Measurements from ENCODE around the gene SPRR2D. TPM values are rescaled to one million over a fixed set of nuclear protein-coding genes. Genes with fewer than 3 reads are reported as not detected.

SPRR2D gene
- total and polyA plus RNA-seq, 2 of the 4 experiments (the other 2 are of a cell fraction) = not detected

DNA sequence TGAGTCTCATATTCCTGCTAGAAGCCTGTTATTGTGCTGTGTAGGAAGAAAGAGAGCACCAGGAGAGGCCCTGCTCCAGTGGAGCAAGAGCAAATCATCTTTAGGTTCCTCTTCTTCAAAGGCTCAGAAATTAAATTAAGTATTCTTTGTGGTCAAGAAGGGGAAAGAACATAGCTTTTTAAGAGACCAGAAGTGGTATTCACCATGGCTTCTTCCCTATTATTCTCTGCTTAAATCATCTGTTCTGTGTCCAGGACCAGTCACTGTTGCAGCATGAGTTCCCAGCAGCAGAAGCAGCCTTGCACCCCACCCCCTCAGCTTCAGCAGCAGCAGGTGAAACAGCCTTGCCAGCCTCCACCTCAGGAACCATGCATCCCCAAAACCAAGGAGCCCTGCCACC is 8.8 kb downstream of the SPRR2D start:
- no peak for ATAC-seq (ENCODE audit: low read depth)
- ChIA-PET CTCF (no interaction called here), POLR2A (ENCODE audit: unreplicated experiment) (no interaction called here)
- H4K8ac ChIP-seq (ENCODE audit: low read depth in 2 of 2, low read length in 2 of 2) = no peak overlapping the region
- H3K4me2 ChIP-seq (ENCODE audit: low read depth, low read length) = no peak overlapping the region
- no peak overlapping the region for H2BK20ac ChIP-seq (ENCODE audit: low read depth, low read length)
- no peak overlapping the region for H3K9ac ChIP-seq (ENCODE audit: low read depth, low read length)
- H2BK120ac ChIP-seq (ENCODE audit: low read depth, low read length) = no peak overlapping the region
- H2AK5ac ChIP-seq (ENCODE audit: low read depth, low read length) = no peak overlapping the region
- H3K14ac ChIP-seq (replicated peaks; ENCODE audit: low read depth, low read length) = no peak overlapping the region
- H3K56ac ChIP-seq (ENCODE audit: extremely low read depth, insufficient read depth, low read length) = no peak overlapping the region
- no peak for DNase-seq
- BruUV-seq (replicated peaks) = no TSS peak
- H2BK15ac ChIP-seq (ENCODE audit: low read depth, low read length) = no peak overlapping the region
- H3K36me3 ChIP-seq (ENCODE audit: control insufficient read depth, insufficient read depth, low read length) = no peaks in the 10 kb centered on the region
- TF ChIP-seq RAD21 (IDR thresholded peaks at IDR 0.05; ENCODE audit: low read length) (no peak), MXI1 (IDR thresholded peaks at IDR 0.05; ENCODE audit: borderline replicate concordance, low read depth, low read length) (no peak), MAZ (IDR thresholded peaks at IDR 0.05; ENCODE audit: borderline replicate concordance, low read depth, low read length) (no peak), POLR2A (IDR thresholded peaks at IDR 0.05; ENCODE audit: low read depth, low read length) (no peak), ELK1 (IDR thresholded peaks at IDR 0.05; ENCODE audit: borderline replicate concordance, low read depth, low read length) (no peak), USF2 (IDR thresholded peaks at IDR 0.05; ENCODE audit: low read depth, low read length) (no peak)
- dilution Hi-C loops (cut with HindIII; ENCODE audit: low sequenced_read_pairs, unreplicated experiment) (no loop called here), in situ Hi-C loops (cut with MboI; ENCODE audit: low sequenced_read_pairs) (no loop called here), intact Hi-C loops (cut with micrococcal nuclease) (no loop called here)
- H3K18ac ChIP-seq (ENCODE audit: low read depth, low read length) = no peak overlapping the region
- H3K23ac ChIP-seq (ENCODE audit: low read depth, low read length) = no peak overlapping the region
- H3K9me3 ChIP-seq (ENCODE audit: control insufficient read depth, insufficient read depth, low read length) = no peaks in the 10 kb centered on the region
- no peak overlapping the region for H4K91ac ChIP-seq (ENCODE audit: insufficient read depth, low read depth, low read length)
- no peaks in the 10 kb centered on the region for H4K20me1 ChIP-seq (ENCODE audit: insufficient read depth, low read length)
- H2AFZ ChIP-seq (replicated peaks; ENCODE audit: low read length, poor library complexity) = no peak overlapping the region
- no peaks in the 10 kb centered on the region for H3K79me1 ChIP-seq (ENCODE audit: low read depth in 1 of 2, low read length in 2 of 2)
- H3K4ac ChIP-seq (ENCODE audit: low read depth, low read length) = no peak overlapping the region
- H3K27me3 ChIP-seq (ENCODE audit: control insufficient read depth, insufficient read depth, low read length) = no peaks in the 10 kb centered on the region
- H2AK9ac ChIP-seq (replicated peaks; ENCODE audit: low read depth, low read length, poor library complexity) = no peak overlapping the region
- H3K27ac ChIP-seq (ENCODE audit: insufficient read depth, low read length) = no peak overlapping the region
- no peak overlapping the region for H4K5ac ChIP-seq (ENCODE audit: low read depth, low read length)
- H3K9me1 ChIP-seq (ENCODE audit: insufficient read depth, low read length) = no peaks in the 10 kb centered on the region
- no peak overlapping the region for H2BK5ac ChIP-seq (ENCODE audit: low read depth, low read length, poor library complexity, severe bottlenecking)
- H3K4me3 ChIP-seq (ENCODE audit: insufficient read depth, low read depth, low read length) = no peak overlapping the region
- no peaks in the 10 kb centered on the region for H3K4me1 ChIP-seq (ENCODE audit: control insufficient read depth, insufficient read depth, low read length)

Data from IMR-90 (cell line).